Activated CD4-positive, alpha-beta T cell treated with anti-CD3 and anti-CD28 coated beads, Interleukin-2, amount 10 ng/mL, durations not matched to agents 7 days and 5 days (primary cell): ENCODE data around the gene PDLIM5. TPM values are rescaled to one million over a fixed set of nuclear protein-coding genes. Genes with fewer than 3 reads are reported as not detected.
"Not testable (repeated sequence)": the region's sequence is repeated elsewhere in the genome, so short reads cannot be mapped to it uniquely, and the experiment has no call there.

Source experiments
- CTCF ChIA-PET: fragments of 350-600 bp; sonication (Branson Sonifier 250); formaldehyde crosslinking; loops from one replicate; lab custom pipeline; 2021; ENCODE audit warnings: antibody characterized with exemption; lab: Charles Lee
- POLR2A ChIA-PET: fragments of 350-600 bp; sonication (Branson Sonifier 250); formaldehyde crosslinking; loops from one replicate; lab custom pipeline; 2021; ENCODE audit warnings: antibody characterized with exemption; lab: Charles Lee
- DNase-seq: peaks from one replicate; pipeline ENCODE4 v3.0.0-alpha.2; 2020
- H3K27ac Mint-ChIP-seq: one replicate; pipeline ENCODE4 v1.8.0; 2021; ENCODE audit warnings: mild to moderate bottlenecking, moderate library complexity, mixed read lengths
- H3K27me3 Mint-ChIP-seq: one replicate; pipeline ENCODE4 v1.8.0; 2021; ENCODE audit warnings: mixed read lengths
- H3K36me3 Mint-ChIP-seq: one replicate; pipeline ENCODE4 v1.8.0; 2021; ENCODE audit warnings: low read depth, mixed read lengths
- H3K4me1 Mint-ChIP-seq: one replicate; pipeline ENCODE4 v1.8.0; 2021; ENCODE audit warnings: mixed read lengths
- H3K4me3 Mint-ChIP-seq: one replicate; pipeline ENCODE4 v1.8.0; 2021; ENCODE audit warnings: mild to moderate bottlenecking, moderate library complexity, mixed read lengths
- H3K9me3 Mint-ChIP-seq: one replicate; pipeline ENCODE4 v1.8.0; 2021; ENCODE audit warnings: mixed read lengths
- total RNA-seq, 2 experiments: library from RNA; stranded (reverse); gene quantifications; one replicate each; pipeline ENCODE4 v1.2.3, GENCODE V29; 2021

Gene PDLIM5
- total RNA-seq, 2 experiments from 2014 or later = 23.2 to 26.7 TPM

- no peaks in the 10 kb centered on the region for H3K4me1 Mint-ChIP-seq
- H3K4me3 Mint-ChIP-seq = no peak overlapping the region
- ChIA-PET POLR2A (no interaction called here), CTCF (no interaction called here)
- H3K27me3 Mint-ChIP-seq = no peaks in the 10 kb centered on the region
- no peak overlapping the region for H3K27ac Mint-ChIP-seq
- no peak for DNase-seq
- no peaks in the 10 kb centered on the region for H3K36me3 Mint-ChIP-seq
- no peaks in the 10 kb centered on the region for H3K9me3 Mint-ChIP-seq
These were observed 100.2 kb downstream of the PDLIM5 start for GRCh38 chr4:94551643-94552564.

GRCh38 chr4:94556047-94556446, 104.3 kb downstream of the PDLIM5 start:
- POLR2A ChIA-PET, H3K36me3 Mint-ChIP-seq, H3K9me3 Mint-ChIP-seq, H3K27ac Mint-ChIP-seq, H3K27me3 Mint-ChIP-seq, H3K4me1 Mint-ChIP-seq, DNase-seq, CTCF ChIA-PET, H3K4me3 Mint-ChIP-seq: not testable (repeated sequence)

GRCh38 chr4:94557632-94558031, 105.9 kb downstream of the PDLIM5 start:
- H3K27ac Mint-ChIP-seq, H3K36me3 Mint-ChIP-seq, CTCF ChIA-PET, H3K4me3 Mint-ChIP-seq, H3K9me3 Mint-ChIP-seq, H3K4me1 Mint-ChIP-seq, DNase-seq, H3K27me3 Mint-ChIP-seq, POLR2A ChIA-PET: not testable (repeated sequence)

GRCh38 chr4:94558392-94558904, 106.7 kb downstream of the PDLIM5 start:
- no peaks in the 10 kb centered on the region for H3K9me3 Mint-ChIP-seq
- H3K4me1 Mint-ChIP-seq = no peaks in the 10 kb centered on the region
- no peaks in the 10 kb centered on the region for H3K36me3 Mint-ChIP-seq
- H3K27me3 Mint-ChIP-seq = no peaks in the 10 kb centered on the region
- CTCF ChIA-PET = no interaction called here
- DNase-seq = no peak
- POLR2A ChIA-PET = no interaction called here
- no peak overlapping the region for H3K4me3 Mint-ChIP-seq
- H3K27ac Mint-ChIP-seq = no peak overlapping the region

- ChIA-PET POLR2A (no interaction called here), CTCF (no interaction called here)
- Mint-ChIP-seq H3K36me3 (no peaks in the 10 kb centered on the region), H3K27me3 (no peaks in the 10 kb centered on the region), H3K4me3 (no peak overlapping the region), H3K9me3 (no peaks in the 10 kb centered on the region), H3K27ac (no peak overlapping the region), H3K4me1 (no peaks in the 10 kb centered on the region)
- DNase-seq = no peak
These were observed 107.6 kb downstream of the PDLIM5 start for GRCh38 chr4:94559351-94559806.

- H3K27ac Mint-ChIP-seq = no peak overlapping the region
- no peak for DNase-seq
- CTCF ChIA-PET = no interaction called here
- no peaks in the 10 kb centered on the region for H3K27me3 Mint-ChIP-seq
- no peak overlapping the region for H3K4me3 Mint-ChIP-seq
- H3K4me1 Mint-ChIP-seq = no peaks in the 10 kb centered on the region
- POLR2A ChIA-PET = no interaction called here
- H3K9me3 Mint-ChIP-seq = no peaks in the 10 kb centered on the region
- H3K36me3 Mint-ChIP-seq = no peaks in the 10 kb centered on the region
These were observed 109.7 kb downstream of the PDLIM5 start for GRCh38 chr4:94561249-94562024.

- H3K4me3 Mint-ChIP-seq = no peak overlapping the region
- H3K27me3 Mint-ChIP-seq = no peaks in the 10 kb centered on the region
- no peak overlapping the region for H3K27ac Mint-ChIP-seq
- DNase-seq = no peak
- H3K4me1 Mint-ChIP-seq = peaks cover under 1% of the 10 kb centered on the region
- H3K9me3 Mint-ChIP-seq = no peaks in the 10 kb centered on the region
- no peaks in the 10 kb centered on the region for H3K36me3 Mint-ChIP-seq
- POLR2A ChIA-PET = no interaction called here
- CTCF ChIA-PET = no interaction called here
These were observed 110.5 kb downstream of the PDLIM5 start for GRCh38 chr4:94562285-94562684.

GRCh38 chr4:94564252-94564651, 112.5 kb downstream of the PDLIM5 start:
- H3K4me3 Mint-ChIP-seq = no peak overlapping the region
- POLR2A ChIA-PET = no interaction called here
- CTCF ChIA-PET = interaction anchor here (0.9 kb wide), 1 partner anchor 10 kb away, joined by 4 read pairs; no protein-coding TSS in a partner anchor
- no peaks in the 10 kb centered on the region for H3K9me3 Mint-ChIP-seq
- no peak overlapping the region for H3K27ac Mint-ChIP-seq
- no peak for DNase-seq
- H3K36me3 Mint-ChIP-seq = no peaks in the 10 kb centered on the region
- H3K4me1 Mint-ChIP-seq = peaks cover 9% of the 10 kb centered on the region
- no peaks in the 10 kb centered on the region for H3K27me3 Mint-ChIP-seq

GRCh38 chr4:94566420-94566819, 114.7 kb downstream of the PDLIM5 start:
- DNase-seq = no peak
- ChIA-PET CTCF (no interaction called here), POLR2A (no interaction called here)
- no peak overlapping the region for H3K27ac Mint-ChIP-seq
- H3K9me3 Mint-ChIP-seq = no peaks in the 10 kb centered on the region
- peaks cover 9% of the 10 kb centered on the region for H3K4me1 Mint-ChIP-seq
- no peaks in the 10 kb centered on the region for H3K27me3 Mint-ChIP-seq
- H3K36me3 Mint-ChIP-seq = no peaks in the 10 kb centered on the region
- H3K4me3 Mint-ChIP-seq = no peak overlapping the region

- CTCF ChIA-PET = no interaction called here
- no peak for DNase-seq
- no peak overlapping the region for H3K27ac Mint-ChIP-seq
- H3K27me3 Mint-ChIP-seq = no peaks in the 10 kb centered on the region
- no peak overlapping the region for H3K4me3 Mint-ChIP-seq
- H3K4me1 Mint-ChIP-seq = peaks cover 9% of the 10 kb centered on the region
- no peaks in the 10 kb centered on the region for H3K9me3 Mint-ChIP-seq
- POLR2A ChIA-PET = no interaction called here
- no peaks in the 10 kb centered on the region for H3K36me3 Mint-ChIP-seq
These were observed 116.1 kb downstream of the PDLIM5 start for GRCh38 chr4:94567811-94568210.

- Mint-ChIP-seq H3K4me1 (peaks cover 9% of the 10 kb centered on the region), H3K27ac (no peak overlapping the region), H3K9me3 (no peaks in the 10 kb centered on the region), H3K4me3 (no peak overlapping the region), H3K36me3 (no peaks in the 10 kb centered on the region), H3K27me3 (no peaks in the 10 kb centered on the region)
- POLR2A ChIA-PET = no interaction called here
- DNase-seq = no peak
- CTCF ChIA-PET = no interaction called here
These were observed 118.8 kb downstream of the PDLIM5 start for GRCh38 chr4:94570558-94570957.

- ChIA-PET CTCF (no interaction called here), POLR2A (interaction anchor here (0.6 kb wide), 1 partner anchor 133 kb away, joined by 3 read pairs; no protein-coding TSS in a partner anchor)
- Mint-ChIP-seq H3K27ac (no peak overlapping the region), H3K4me3 (no peak overlapping the region), H3K4me1 (peaks cover 9% of the 10 kb centered on the region), H3K9me3 (no peaks in the 10 kb centered on the region), H3K27me3 (no peaks in the 10 kb centered on the region), H3K36me3 (no peaks in the 10 kb centered on the region)
- DNase-seq = no peak
These were observed 119.6 kb downstream of the PDLIM5 start for GRCh38 chr4:94571298-94571697.

- POLR2A ChIA-PET = interaction anchor here (0.6 kb wide), 1 partner anchor 133 kb away, joined by 3 read pairs; no protein-coding TSS in a partner anchor
- H3K9me3 Mint-ChIP-seq = no peaks in the 10 kb centered on the region
- no peak for DNase-seq
- peaks cover 9% of the 10 kb centered on the region for H3K4me1 Mint-ChIP-seq
- H3K36me3 Mint-ChIP-seq = no peaks in the 10 kb centered on the region
- H3K27ac Mint-ChIP-seq = no peak overlapping the region
- no peaks in the 10 kb centered on the region for H3K27me3 Mint-ChIP-seq
- H3K4me3 Mint-ChIP-seq = no peak overlapping the region
- CTCF ChIA-PET = no interaction called here
These were observed 120.0 kb downstream of the PDLIM5 start for GRCh38 chr4:94571715-94572114.
